Omental fat pad (tissue), 4 donors: ENCODE data around the gene BTBD3. TPM values are rescaled to one million over a fixed set of nuclear protein-coding genes. Genes with fewer than 3 reads are reported as not detected.

Experiments used
- ATAC-seq: fragments of 150-250 bp; one replicate; pipeline ENCODE4 v1.9.1; 2016; ENCODE audit warnings: mild to moderate bottlenecking, moderate library complexity; ENCODE audit not compliant: low FRiP score
- DNase-seq: peaks from one replicate; pipeline ENCODE4 v3.0.0-alpha.2; 2019; ENCODE audit warnings: low spot score
- total RNA-seq, 4 donors: library from RNA; depleted of rRNA; stranded (reverse); fragments of >200 nt; gene quantifications; one replicate each; pipeline ENCODE4 v1.1.0, GENCODE V29; 2016
- TF ChIP-seq, protein P1 (sequence below), 3 donors: fragments of 450-650 bp; IDR thresholded peaks; one replicate each; pipeline ENCODE4 v1.5.1; 2016 to 2017; ENCODE audit warnings: antibody characterized with exemption in 3 of 3, mild to moderate bottlenecking in 3 of 3, moderate library complexity in 2 of 3

BTBD3 gene
- total RNA-seq, 4 donors from 2014 or later, result 16.1 to 27.1 (median 19.6) TPM

GRCh38 chr20:11924923-11925322 lies 7.2 kb downstream of the BTBD3 start:
- ATAC-seq (no peak), DNase-seq (no peak)
- TF ChIP-seq, protein P1, sequence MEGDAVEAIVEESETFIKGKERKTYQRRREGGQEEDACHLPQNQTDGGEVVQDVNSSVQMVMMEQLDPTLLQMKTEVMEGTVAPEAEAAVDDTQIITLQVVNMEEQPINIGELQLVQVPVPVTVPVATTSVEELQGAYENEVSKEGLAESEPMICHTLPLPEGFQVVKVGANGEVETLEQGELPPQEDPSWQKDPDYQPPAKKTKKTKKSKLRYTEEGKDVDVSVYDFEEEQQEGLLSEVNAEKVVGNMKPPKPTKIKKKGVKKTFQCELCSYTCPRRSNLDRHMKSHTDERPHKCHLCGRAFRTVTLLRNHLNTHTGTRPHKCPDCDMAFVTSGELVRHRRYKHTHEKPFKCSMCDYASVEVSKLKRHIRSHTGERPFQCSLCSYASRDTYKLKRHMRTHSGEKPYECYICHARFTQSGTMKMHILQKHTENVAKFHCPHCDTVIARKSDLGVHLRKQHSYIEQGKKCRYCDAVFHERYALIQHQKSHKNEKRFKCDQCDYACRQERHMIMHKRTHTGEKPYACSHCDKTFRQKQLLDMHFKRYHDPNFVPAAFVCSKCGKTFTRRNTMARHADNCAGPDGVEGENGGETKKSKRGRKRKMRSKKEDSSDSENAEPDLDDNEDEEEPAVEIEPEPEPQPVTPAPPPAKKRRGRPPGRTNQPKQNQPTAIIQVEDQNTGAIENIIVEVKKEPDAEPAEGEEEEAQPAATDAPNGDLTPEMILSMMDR (IDR thresholded peaks at IDR 0.05), result no peak

GRCh38 chr20:11926292-11926998 lies 8.8 kb downstream of the BTBD3 start:
- ATAC-seq, result no peak
- TF ChIP-seq, protein P1 (IDR thresholded peaks at IDR 0.05), result no peak
- no peak for DNase-seq

- DNase-seq (no peak), ATAC-seq (no peak)
- TF ChIP-seq, protein P1 (IDR thresholded peaks at IDR 0.05), result no peak
Measured at GRCh38 chr20:11929947-11930346, 12.3 kb downstream of the BTBD3 start.

GRCh38 chr20:11935212-11936154 lies 17.8 kb downstream of the BTBD3 start:
- ATAC-seq (no peak), DNase-seq (no peak)
- TF ChIP-seq, protein P1 (IDR thresholded peaks at IDR 0.05), result no peak

DNA sequence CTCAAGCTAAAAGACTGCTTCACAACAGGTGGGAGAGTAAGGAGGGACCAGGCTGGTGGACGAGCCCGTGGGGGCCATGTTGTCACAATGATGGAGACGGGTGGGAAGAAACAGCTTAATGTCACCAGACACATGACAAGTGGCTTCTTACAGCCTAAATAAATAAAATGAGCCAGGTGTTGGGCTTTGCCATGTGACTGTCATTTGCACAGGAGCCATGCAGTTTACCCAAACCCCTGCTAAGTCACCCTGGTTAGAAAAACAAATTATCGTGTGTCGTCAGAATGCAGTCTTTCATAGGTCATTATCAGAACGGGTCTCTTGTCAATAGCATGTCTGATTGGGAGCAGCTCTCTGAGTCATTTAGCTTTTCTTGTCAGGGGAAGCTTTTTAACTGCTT lies 18.5 kb downstream of the BTBD3 start:
- TF ChIP-seq, protein P1 (IDR thresholded peaks at IDR 0.05), result no peak
- no peak for DNase-seq
- ATAC-seq, result no peak

GRCh38 chr20:11937230-11937629 lies 19.5 kb downstream of the BTBD3 start:
- TF ChIP-seq, protein P1 (IDR thresholded peaks at IDR 0.05), result no peak
- ATAC-seq (no peak), DNase-seq (no peak)
